ENCODE results near the gene CRYBB2. TPM values are rescaled to one million over a fixed set of nuclear protein-coding genes. Genes with fewer than 3 reads are reported as not detected.
A peak's percentile ranks its signal among the peaks of the same experiment; 100 is the strongest.
"Not testable (repeated sequence)": the region's sequence is repeated elsewhere in the genome, so short reads cannot be mapped to it uniquely, and the experiment has no call there.

The CRYBB2 gene
- total RNA-seq, 1 experiment from 2014 or later, result not detected

- not testable (repeated sequence) for DNase-seq (ENCODE audit: low spot score)
These were observed 14.3 kb downstream of the CRYBB2 start for GRCh38 chr22:25233706-25234105.

GRCh38 chr22:25235547-25236290 is 16.3 kb downstream of the CRYBB2 start:
- DNase-seq (ENCODE audit: low spot score), result peak; percentile 47

DNA sequence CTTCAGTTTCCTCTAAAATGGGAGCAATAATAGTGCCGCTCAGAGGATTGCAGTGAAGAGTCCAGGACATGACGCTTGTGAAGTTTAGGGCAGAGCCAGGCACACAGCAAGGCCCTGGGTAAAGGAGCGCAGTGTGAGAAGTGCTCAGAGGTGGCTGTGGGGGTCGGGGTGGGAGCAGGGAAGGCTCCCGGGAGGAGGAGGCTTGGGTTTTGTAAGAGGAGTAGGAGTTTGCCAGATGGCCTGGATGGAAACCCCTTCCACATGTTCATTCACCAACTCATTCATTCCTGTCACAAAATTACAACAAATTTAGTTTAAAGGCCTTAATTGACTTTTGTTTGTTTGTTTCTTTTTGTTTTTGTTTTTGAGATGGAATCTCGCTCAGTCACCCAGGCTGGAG is 17.0 kb downstream of the CRYBB2 start:
- no peak for DNase-seq (ENCODE audit: low spot score)

GRCh38 chr22:25237503-25237902 is 18.1 kb downstream of the CRYBB2 start:
- DNase-seq (ENCODE audit: low spot score), result no peak

DNA sequence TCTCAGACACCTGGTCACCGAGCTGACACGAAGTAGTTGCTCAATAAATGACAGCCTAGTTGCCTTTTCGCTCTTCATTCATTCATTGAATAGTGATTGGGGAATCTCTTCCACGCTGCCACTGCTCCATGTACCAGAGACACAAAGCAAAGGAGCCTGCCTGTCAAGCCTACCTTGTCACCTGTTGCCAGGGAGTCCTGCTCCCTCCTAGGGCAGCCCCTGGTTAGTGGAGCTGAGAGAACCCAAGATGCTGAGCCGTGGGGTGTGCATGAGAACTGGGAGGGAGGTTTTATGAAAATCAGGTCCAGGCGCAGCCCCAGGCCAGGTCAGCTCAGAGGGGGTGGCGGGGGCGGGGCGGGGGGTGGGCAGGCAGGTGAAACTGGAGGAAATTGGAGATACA is 18.6 kb downstream of the CRYBB2 start:
- not testable (repeated sequence) for DNase-seq (ENCODE audit: low spot score)

DNA sequence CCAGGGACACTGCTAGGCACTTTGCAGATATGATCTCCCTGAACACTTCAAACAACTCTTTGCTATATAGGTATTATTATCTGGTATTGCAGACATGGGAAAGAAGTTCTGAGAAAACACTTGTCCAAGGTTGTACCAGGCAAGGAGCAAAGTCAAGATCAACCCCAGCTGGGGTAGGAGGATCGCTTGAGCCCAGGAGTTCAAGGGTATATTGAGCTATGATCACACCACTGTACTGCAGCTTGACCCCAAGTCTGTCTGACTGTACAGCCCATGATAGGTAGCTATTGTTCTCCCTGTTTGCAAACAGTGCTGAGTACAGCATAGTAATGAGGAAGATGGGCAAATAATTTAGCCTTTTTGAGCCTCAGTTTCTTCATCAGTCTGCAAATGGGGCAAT is 35.7 kb downstream of the CRYBB2 start:
- not testable (repeated sequence) for DNase-seq (ENCODE audit: low spot score)

DNA sequence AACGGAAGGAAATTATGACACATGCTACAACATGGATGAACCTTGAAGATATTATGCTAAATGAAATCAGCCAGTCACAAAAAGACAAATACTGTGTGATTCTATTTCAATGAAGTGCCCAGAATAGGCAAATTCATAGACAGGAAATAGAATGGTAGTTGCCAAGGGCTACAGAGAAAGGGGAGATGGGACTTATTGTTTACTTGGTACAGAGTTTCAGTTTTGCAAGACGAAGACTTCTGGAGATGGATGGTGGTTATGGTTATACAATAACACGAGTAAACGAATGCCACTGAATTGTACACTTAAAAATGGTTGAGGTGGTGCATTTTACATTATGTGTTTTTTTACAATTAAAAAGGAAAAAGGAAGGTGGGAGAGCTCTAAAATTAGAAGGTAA is 48.1 kb downstream of the CRYBB2 start:
- not testable (repeated sequence) for DNase-seq (ENCODE audit: low spot score)

- DNase-seq (ENCODE audit: low spot score), result not testable (repeated sequence)
These were observed 49.5 kb downstream of the CRYBB2 start for GRCh38 chr22:25268902-25269301.

DNA sequence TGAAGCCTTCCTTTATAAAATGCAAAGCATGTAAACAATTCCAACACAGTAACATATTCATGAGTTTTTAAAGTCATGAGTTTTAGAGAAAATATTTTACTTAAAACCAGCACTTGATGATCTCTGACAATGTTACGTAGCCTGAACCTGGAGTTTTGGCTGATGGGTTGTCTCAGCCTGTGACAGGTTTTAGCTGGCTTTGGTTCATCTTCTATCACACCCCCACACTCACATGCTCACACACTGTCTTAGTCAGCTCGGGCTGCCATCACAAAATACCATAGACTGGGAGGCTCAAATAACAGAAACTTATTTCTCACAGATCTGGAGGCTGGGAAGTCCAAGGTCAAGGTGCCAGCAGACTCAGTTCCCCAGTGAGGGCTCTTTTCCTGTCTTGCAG is 50.6 kb downstream of the CRYBB2 start:
- not testable (repeated sequence) for DNase-seq (ENCODE audit: low spot score)

- not testable (repeated sequence) for DNase-seq (ENCODE audit: low spot score)
These were observed 53.8 kb downstream of the CRYBB2 start for GRCh38 chr22:25273231-25273630.

DNA sequence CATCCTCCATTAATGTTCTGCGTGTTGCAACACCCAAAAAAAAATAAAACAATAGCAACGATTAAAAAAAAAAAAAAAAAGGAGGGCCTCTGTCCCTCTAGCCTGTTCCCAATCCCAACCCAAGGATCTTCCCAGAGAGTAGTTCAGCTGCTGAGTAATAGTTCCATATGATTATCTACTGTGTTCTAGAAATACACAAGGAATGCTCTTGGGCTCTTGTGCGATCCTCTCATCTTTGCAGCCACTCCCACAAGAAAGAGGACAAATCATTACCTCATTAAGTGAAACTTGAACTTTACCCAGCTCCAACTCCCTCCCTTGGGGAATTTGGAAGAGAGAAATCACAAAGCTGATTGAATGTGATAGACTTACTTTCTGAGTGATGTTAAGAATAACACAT is 54.5 kb downstream of the CRYBB2 start:
- not testable (repeated sequence) for DNase-seq (ENCODE audit: low spot score)

GRCh38 chr22:25280118-25280517 is 60.7 kb downstream of the CRYBB2 start:
- DNase-seq (ENCODE audit: low spot score), result not testable (repeated sequence)

Other genes starting within 250 kb of the CRYBB2 start
- gene CRYBB3, start 19.8 kb upstream of the CRYBB2 start, total RNA-seq (2014; rRNA removed; shearing (Covaris generic)), result not detected in 2 replicates

Measured in A172 (cell line).